NCI-H446 (cell line): ENCODE measurements around the gene RFT1.

Experiments
- DNase-seq, 2 experiments: peaks; one replicate each; lab custom pipeline; 2025; lab: John Stamatoyannopoulos, UW

RFT1 gene

DNA sequence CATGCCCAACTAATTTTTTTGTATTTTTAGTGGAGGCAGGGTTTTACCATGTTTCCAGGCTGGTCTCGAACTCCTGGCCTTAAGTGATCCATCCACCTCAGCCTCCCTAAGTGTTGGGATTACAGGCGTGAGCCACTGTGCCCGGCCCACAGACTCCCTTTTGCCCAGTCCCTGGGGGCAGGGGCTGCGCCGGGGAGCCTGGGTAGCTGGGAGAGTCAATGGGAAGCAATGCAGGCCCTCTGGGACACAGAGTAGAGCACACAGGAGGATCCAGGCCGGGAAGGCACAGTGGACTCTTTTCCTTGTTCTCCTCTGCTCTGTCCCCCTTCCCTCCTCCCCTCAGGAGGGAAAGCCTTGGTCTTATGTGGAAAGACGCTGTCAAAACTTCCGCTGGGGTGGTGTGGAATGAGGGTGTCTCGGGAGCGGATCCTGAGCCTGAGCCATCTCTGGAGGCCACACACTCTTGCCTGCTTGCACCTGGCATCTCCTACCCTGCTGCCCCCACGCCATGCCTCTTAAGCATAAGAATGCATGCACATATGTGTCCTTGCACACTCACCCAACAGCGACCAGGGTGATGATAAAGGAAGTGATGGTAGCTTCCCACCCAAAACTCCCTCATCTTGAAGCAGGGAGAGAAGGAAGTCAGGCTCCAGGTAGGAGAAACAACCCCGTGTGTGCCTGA lies 18.9 kb upstream of the RFT1 start:
- DNase-seq = no peak

- DNase-seq = no peak
Measured at GRCh38 chr3:53147903-53148400, 17.7 kb upstream of the RFT1 start.

GRCh38 chr3:53147151-53147902 lies 17.1 kb upstream of the RFT1 start:
- no peak for DNase-seq

DNA sequence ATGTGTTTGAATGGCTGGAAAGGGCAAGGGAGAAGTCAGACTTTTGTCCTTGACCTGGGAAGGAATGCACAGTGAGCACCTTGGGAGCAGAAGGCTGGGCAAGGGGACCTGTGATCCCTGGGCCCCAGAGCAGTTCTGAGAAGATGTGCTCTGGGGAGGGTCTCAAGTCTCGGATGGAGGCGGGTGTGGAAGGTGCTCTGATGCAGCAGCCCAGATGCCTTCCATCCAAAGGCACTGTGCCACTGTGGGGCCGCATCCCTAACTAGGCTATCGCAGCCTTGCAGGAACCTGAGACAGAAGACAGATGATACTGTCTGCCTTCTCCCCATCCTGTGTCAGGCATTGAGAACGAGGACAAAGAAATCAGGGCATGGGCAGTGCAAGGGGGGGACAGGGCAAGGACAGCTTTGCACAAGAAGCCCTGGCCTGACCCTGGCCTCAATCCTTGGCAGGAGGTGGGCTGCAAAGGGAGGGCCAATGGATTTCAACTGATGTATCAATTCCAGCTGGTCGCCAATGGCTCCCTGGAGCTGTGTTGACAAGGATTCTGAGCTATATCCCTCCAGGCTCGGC lies 16.2 kb upstream of the RFT1 start:
- no peak for DNase-seq

GRCh38 chr3:53145713-53146080 lies 15.5 kb upstream of the RFT1 start:
- DNase-seq = no peak

GRCh38 chr3:53144862-53145712 lies 14.9 kb upstream of the RFT1 start:
- no peak for DNase-seq

DNA sequence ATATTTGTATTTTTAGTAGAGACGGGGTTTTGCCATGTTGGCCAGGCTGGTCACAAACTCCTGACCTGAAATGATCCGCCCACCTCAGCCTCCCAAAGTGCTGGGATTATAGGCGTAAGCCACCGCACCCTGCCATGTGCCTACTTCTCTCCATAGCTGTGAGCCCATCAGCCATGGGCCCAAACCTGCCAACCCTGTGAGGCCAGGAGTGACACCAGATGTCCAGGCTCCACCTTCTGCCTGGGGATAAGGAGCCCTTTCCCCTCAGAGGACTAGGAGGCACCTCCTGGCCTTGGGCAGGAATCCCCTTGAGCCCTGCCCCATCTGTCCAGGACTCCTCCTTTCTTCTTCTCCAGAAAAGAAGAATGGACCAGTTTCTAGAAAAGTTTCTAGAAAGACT lies 14.2 kb upstream of the RFT1 start:
- no peak for DNase-seq

GRCh38 chr3:53142986-53143385 lies 12.8 kb upstream of the RFT1 start:
- no peak for DNase-seq

- no peak for DNase-seq
Measured at GRCh38 chr3:53140847-53141845, 10.9 kb upstream of the RFT1 start.

DNA sequence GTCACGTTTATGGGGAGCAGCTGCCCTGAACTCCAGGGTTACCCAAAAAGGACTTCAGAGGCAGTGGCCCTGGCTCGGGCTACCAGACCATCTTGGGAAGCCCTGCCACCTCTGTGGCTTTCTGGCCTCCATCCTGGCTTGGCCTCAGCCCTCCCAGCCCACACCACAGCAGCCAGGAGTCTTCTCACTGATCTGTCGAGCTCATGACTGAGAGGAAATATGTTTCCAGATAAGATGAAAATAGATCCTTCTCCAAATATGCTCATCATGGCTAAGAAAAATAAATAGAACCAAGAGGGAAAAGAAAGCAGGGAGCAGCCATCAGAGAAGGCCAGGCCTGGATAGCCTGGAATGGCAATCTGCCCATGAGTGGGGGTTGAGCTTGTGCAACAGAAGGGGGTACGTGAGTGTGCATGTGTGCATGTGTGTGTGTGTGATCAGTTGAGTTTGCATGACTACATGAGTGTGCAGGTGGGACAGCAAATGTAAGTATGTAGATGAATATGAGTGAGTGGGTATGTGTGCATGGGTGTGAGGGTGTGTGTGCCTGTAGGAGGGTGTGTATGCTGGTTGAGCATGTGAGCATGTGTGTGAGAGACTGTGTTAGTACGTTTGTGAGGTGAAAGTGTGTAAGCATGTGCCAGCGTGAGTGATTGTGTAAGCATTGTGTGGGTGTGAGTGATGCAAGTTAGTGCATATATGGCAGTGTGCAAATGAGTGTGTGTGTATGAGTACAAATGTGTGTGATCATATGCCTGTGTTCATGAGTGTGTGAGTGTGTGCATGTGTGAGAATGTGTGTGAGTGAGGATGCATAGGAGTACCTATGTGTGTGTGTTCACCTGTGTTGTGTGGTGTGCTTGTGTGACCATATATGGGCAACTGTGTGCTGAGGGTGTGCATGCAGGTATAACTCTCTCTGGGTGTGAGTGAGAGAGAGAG lies 9.9 kb upstream of the RFT1 start:
- no peak for DNase-seq

GRCh38 chr3:53137835-53138446 lies 7.7 kb upstream of the RFT1 start:
- no peak for DNase-seq

DNA sequence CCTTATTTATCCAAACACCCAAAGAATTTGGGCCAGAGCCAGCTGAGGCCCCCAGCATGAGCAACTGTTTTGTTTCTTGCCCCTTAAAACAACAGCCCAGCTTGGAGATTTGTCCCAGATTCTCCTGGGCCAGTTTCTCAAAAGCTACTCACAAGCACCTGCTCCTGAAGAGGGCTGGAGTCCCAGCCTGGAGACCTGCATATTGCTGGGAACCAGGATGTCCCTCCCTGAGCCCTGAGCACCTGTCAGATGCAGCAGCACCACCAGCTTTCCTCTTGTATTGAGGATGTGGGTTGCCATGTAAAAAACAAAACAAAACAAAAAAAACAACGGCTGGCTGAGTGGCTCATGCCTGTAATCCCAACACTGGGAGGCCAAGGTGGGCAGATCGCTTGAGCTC lies 7.0 kb upstream of the RFT1 start:
- DNase-seq = no peak

GRCh38 chr3:53134631-53135232 lies 4.5 kb upstream of the RFT1 start:
- DNase-seq = peak in 1 of 2 experiments; percentile 27

DNA sequence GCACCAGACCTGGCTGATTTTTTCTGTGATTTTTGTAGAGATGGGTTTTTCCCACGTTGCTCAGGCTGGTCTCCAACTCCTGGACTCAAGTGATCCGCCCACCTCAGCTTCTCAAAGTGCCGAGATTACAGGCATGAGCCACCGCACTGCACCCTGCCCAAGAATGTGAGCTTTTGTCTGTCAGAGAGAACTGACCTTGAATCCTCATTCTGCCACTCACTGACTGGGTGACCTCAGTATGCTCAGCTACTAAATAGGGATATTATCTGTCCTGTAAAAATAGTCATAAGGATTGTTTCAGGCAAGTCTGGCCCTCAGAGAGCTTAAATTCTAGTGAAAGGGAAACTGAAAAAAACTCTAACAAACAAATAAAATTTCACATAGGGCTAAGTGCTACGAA lies 2.1 kb upstream of the RFT1 start:
- no peak for DNase-seq

- no peak for DNase-seq
Measured at GRCh38 chr3:53131096-53131495, 861 bp upstream of the RFT1 start.

GRCh38 chr3:53129344-53129743 lies 891 bp downstream of the RFT1 start:
- no peak for DNase-seq

GRCh38 chr3:53126601-53127000 lies 3.6 kb downstream of the RFT1 start:
- DNase-seq = no peak

- no peak for DNase-seq
Measured at GRCh38 chr3:53123953-53124352, 6.3 kb downstream of the RFT1 start.

DNA sequence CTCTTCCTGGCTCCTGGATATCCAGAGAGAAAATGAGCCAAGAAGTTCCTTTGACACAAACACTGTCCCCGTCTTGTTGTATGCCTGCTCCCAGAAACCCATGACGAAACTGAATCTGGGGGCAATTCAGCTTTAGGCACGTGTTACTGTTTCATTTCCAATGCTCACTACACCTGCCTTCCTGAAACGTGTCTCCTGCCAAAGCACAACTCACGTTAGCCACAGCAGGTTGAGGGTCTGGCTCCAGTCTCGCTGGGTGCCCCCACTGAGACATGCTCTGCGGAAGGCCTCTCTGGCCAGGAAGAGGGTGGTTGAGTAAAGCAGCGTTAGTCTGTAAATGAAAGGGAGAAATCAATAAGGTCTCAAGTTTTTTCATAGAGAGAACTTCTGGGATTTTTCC lies 6.7 kb downstream of the RFT1 start:
- DNase-seq = no peak
